IMR-90 (cell line): ENCODE data around the gene FOXC1. TPM values are rescaled to one million over a fixed set of nuclear protein-coding genes. Genes with fewer than 3 reads are reported as not detected.

Source experiments
- ATAC-seq: fragments of 200-7000 bp; cut with Tn5 transposase; 2 replicates; pipeline ENCODE4 v1.9.1; 2020; ENCODE audit warnings: low read depth, mild to moderate bottlenecking, moderate library complexity
- BruUV-seq: library from RNA; stranded (reverse); fragments of 400-500 nt; replicated peaks from 2 replicates; lab custom pipeline; 2021; lab: Mats Ljungman, UMichigan
- CTCF ChIA-PET: fragments of 300-600 bp; formaldehyde crosslinking; extraction: SDS; loops from one replicate; lab custom pipeline; 2021; ENCODE audit warnings: antibody characterized with exemption; lab: Yijun Ruan, JAX
- POLR2A ChIA-PET: fragments of 300-600 bp; sonication (Branson Sonifier 250); formaldehyde crosslinking; loops from one replicate; lab custom pipeline; 2022; ENCODE audit warnings: antibody characterized with exemption; ENCODE audit not compliant: unreplicated experiment; lab: Charles Lee
- DNase-seq: peaks from one replicate; pipeline ENCODE4 v3.0.0; 2013
- H2AFZ ChIP-seq: replicated peaks from 2 replicates; pipeline ENCODE3; 2013; ENCODE audit warnings: low read length, mild to moderate bottlenecking; ENCODE audit not compliant: poor library complexity
- H2AK5ac ChIP-seq: 2 replicates; pipeline ENCODE4 v1.6.1; 2013; ENCODE audit warnings: low read depth, low read length, inconsistent platforms
- H2AK9ac ChIP-seq: replicated peaks from 2 replicates; pipeline ENCODE3; 2013; ENCODE audit warnings: mild to moderate bottlenecking, low read depth, low read length, moderate library complexity; ENCODE audit not compliant: poor library complexity
- H2BK120ac ChIP-seq: 2 replicates; pipeline ENCODE4 v1.6.1; 2013; ENCODE audit warnings: low read depth, low read length, inconsistent platforms
- H2BK15ac ChIP-seq: 3 replicates; pipeline ENCODE4 v1.6.1; 2013; ENCODE audit warnings: low read depth, low read length, inconsistent platforms
- H2BK20ac ChIP-seq: 2 replicates; pipeline ENCODE4 v1.6.1; 2013; ENCODE audit warnings: low read depth, mild to moderate bottlenecking, inconsistent platforms, low read length, moderate library complexity
- H2BK5ac ChIP-seq: 2 replicates; pipeline ENCODE4 v1.6.1; 2013; ENCODE audit warnings: mild to moderate bottlenecking, low read depth, low read length, inconsistent platforms; ENCODE audit not compliant: poor library complexity, severe bottlenecking
- H3K14ac ChIP-seq: replicated peaks from 2 replicates; pipeline ENCODE4 v1.6.1; 2013; ENCODE audit warnings: low read depth, low read length, inconsistent platforms
- H3K18ac ChIP-seq: 2 replicates; pipeline ENCODE4 v1.6.1; 2013; ENCODE audit warnings: low read depth, low read length, control low read depth
- H3K23ac ChIP-seq: 2 replicates; pipeline ENCODE4 v1.6.1; 2013; ENCODE audit warnings: low read depth, low read length, inconsistent platforms
- H3K27ac ChIP-seq: 2 replicates; pipeline ENCODE4 v1.5.1; 2013; ENCODE audit warnings: mild to moderate bottlenecking, control low read depth, low read length; ENCODE audit not compliant: insufficient read depth
- H3K27me3 ChIP-seq: 2 replicates; pipeline ENCODE4 v1.6.1; 2013; ENCODE audit warnings: low read length; ENCODE audit not compliant: control insufficient read depth, insufficient read depth
- H3K36me3 ChIP-seq: 2 replicates; pipeline ENCODE4 v1.6.1; 2013; ENCODE audit warnings: low read length, mixed read lengths; ENCODE audit not compliant: control insufficient read depth, insufficient read depth
- H3K4ac ChIP-seq: 2 replicates; pipeline ENCODE4 v1.6.1; 2013; ENCODE audit warnings: low read depth, low read length, inconsistent platforms
- H3K4me1 ChIP-seq: 2 replicates; pipeline ENCODE4 v1.6.1; 2013; ENCODE audit warnings: low read length, mixed read lengths; ENCODE audit not compliant: control insufficient read depth, insufficient read depth
- H3K4me2 ChIP-seq: 2 replicates; pipeline ENCODE4 v1.6.1; 2013; ENCODE audit warnings: low read depth, mild to moderate bottlenecking, control low read depth, low read length, moderate library complexity
- H3K4me3 ChIP-seq: 2 replicates; pipeline ENCODE4 v1.5.1; 2013; ENCODE audit warnings: low read depth, mild to moderate bottlenecking, control low read depth, low read length, moderate library complexity; ENCODE audit not compliant: insufficient read depth
- H3K56ac ChIP-seq: 2 replicates; pipeline ENCODE4 v1.6.1; 2013; ENCODE audit warnings: low read length, inconsistent platforms; ENCODE audit not compliant: insufficient read depth; ENCODE audit errors: extremely low read depth
- H3K79me1 ChIP-seq, 2 experiments: 2 replicates each; pipeline ENCODE4 v1.6.1; 2013; ENCODE audit warnings: low read length in 2 of 2, inconsistent platforms in 1 of 2, low read depth in 1 of 2
- H3K9ac ChIP-seq: 2 replicates; pipeline ENCODE4 v1.6.1; 2013; ENCODE audit warnings: low read depth, low read length, control low read depth
- H3K9me1 ChIP-seq: 2 replicates; pipeline ENCODE4 v1.6.1; 2013; ENCODE audit warnings: low read length, inconsistent platforms; ENCODE audit not compliant: insufficient read depth
- H3K9me3 ChIP-seq: 2 replicates; pipeline ENCODE4 v1.6.1; 2013; ENCODE audit warnings: low read length; ENCODE audit not compliant: control insufficient read depth, insufficient read depth
- H4K20me1 ChIP-seq: 2 replicates; pipeline ENCODE4 v1.6.1; 2013; ENCODE audit warnings: low read length, inconsistent platforms; ENCODE audit not compliant: insufficient read depth
- H4K5ac ChIP-seq: 2 replicates; pipeline ENCODE4 v1.6.1; 2013; ENCODE audit warnings: mild to moderate bottlenecking, low read depth, low read length, control low read depth
- H4K8ac ChIP-seq, 2 experiments: 2 replicates each; pipeline ENCODE4 v1.6.1; 2013; ENCODE audit warnings: low read depth in 2 of 2, low read length in 2 of 2, control low read depth in 1 of 2, inconsistent platforms in 1 of 2
- H4K91ac ChIP-seq: 2 replicates; pipeline ENCODE4 v1.6.1; 2013; ENCODE audit warnings: low read depth, low read length, inconsistent platforms; ENCODE audit not compliant: insufficient read depth
- CHD1 ChIP-seq: IDR thresholded peaks from 2 replicates; pipeline ENCODE4 v1.6.1; 2012; ENCODE audit warnings: low read depth, low read length, improper control_type of control experiment
- FOS ChIP-seq: fragments of 150-350 bp; IDR thresholded peaks from 2 replicates; pipeline ENCODE4 v1.6.1; 2016; ENCODE audit warnings: low read depth, low read length
- MAZ ChIP-seq: IDR thresholded peaks from 2 replicates; pipeline ENCODE4 v1.6.1; 2012; ENCODE audit warnings: low read depth, mild to moderate bottlenecking, low read length, improper control_type of control experiment, moderate library complexity, borderline replicate concordance
- POLR2A ChIP-seq: IDR thresholded peaks from 2 replicates; pipeline ENCODE4 v1.6.1; 2012; ENCODE audit warnings: mild to moderate bottlenecking, low read depth, low read length
- RCOR1 ChIP-seq: IDR thresholded peaks from 2 replicates; pipeline ENCODE4 v1.6.1; 2012; ENCODE audit warnings: mild to moderate bottlenecking, low read length, improper control_type of control experiment; ENCODE audit not compliant: insufficient replicate concordance
- WGBS, 2 experiments: methylation state at CpG; one replicate each; pipeline versions ENCODE4 v1.1.5 to v1.1.7; 2013; ENCODE audit warnings: missing lambda C conversion rate in 2 of 2; ENCODE audit not compliant: insufficient read length in 1 of 2; ENCODE audit errors: extremely low coverage in 2 of 2; 5-methylcytosine and 5-hydroxymethylcytosine counted together
- dilution Hi-C: fragments of 300-500 bp; cut with HindIII; formaldehyde crosslinking; loops from one replicate; pipeline ENCODE4 v1.14.3; 2018; ENCODE audit warnings: low sequenced_read_pairs; ENCODE audit not compliant: unreplicated experiment
- in situ Hi-C: fragments of 300-500 bp; cut with MboI; formaldehyde crosslinking; loops from 3 replicates; pipeline ENCODE4 v1.14.3; 2019; ENCODE audit warnings: low sequenced_read_pairs, inconsistent platforms, mixed read lengths
- intact Hi-C: fragments of 100-400 bp; cut with micrococcal nuclease; formaldehyde crosslinking; loops from 2 replicates; pipeline ENCODE4 v1.10.0; 2022
- polyA plus RNA-seq, 3 experiments: library from polyadenylated mRNA; depleted of rRNA; stranded (reverse); fragments of >200 nt; gene quantifications; 2 replicates each; pipeline ENCODE4 v1.2.3, GENCODE V29; 2012; ENCODE audit warnings: low replicate concordance in 1 of 3
- total RNA-seq: library from RNA; depleted of rRNA; stranded (reverse); fragments of >200 nt; gene quantifications from 2 replicates; pipeline ENCODE4 v1.2.3, GENCODE V29; 2012

FOXC1 gene
- total and polyA plus RNA-seq, 2 of the 4 experiments (the other 2 are of a cell fraction) = 1.3 to 4.0 TPM

DNA sequence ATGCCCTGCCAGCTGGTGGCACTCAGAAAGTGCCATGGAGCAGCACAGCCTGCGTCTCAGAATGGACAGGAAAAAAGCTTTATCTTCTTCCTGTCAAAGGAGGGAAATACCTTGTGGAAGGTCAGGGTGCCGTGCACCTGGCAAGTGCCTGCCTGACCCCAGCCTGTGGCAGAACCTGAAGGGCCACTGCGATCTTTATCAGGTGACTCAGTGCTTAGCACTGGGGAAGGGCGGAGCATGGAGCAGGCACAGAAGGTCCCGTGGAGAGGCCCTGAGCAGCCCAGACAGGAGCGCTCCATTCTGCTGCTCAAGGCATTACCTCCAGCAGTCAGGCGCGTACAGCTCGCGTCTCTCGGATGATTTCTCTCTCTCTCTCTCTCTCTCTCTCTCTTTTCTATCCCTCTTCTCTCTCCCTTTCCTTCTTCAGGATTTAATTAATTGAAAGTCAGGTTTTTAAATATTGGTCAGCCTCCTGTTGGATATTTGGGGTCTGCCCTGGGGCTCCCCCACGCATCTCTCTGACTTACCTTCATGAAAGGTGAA lies 31.7 kb downstream of the FOXC1 start:
- no peak overlapping the region for H2BK20ac ChIP-seq
- no peak overlapping the region for H3K14ac ChIP-seq
- intact Hi-C loops (no loop called here), dilution Hi-C loops (no loop called here), in situ Hi-C loops (no loop called here)
- no peaks in the 10 kb centered on the region for H3K79me1 ChIP-seq
- no peaks in the 10 kb centered on the region for H3K27me3 ChIP-seq
- no peak overlapping the region for H3K4me2 ChIP-seq
- H2AK9ac ChIP-seq = no peak overlapping the region
- no peak overlapping the region for H2AK5ac ChIP-seq
- peaks cover 6% of the 10 kb centered on the region; the same call in 1 of the 2 replicates for H3K4me1 ChIP-seq
- H3K4ac ChIP-seq = no peak overlapping the region
- H4K5ac ChIP-seq = no peak overlapping the region
- no peak overlapping the region for H2BK5ac ChIP-seq
- TF ChIP-seq FOS (no peak), MAZ (no peak), CHD1 (no peak), POLR2A (no peak), RCOR1 (no peak)
- H3K27ac ChIP-seq = no peak overlapping the region
- H3K9me1 ChIP-seq = peaks cover 3% of the 10 kb centered on the region; the same call in 1 of the 2 replicates
- no peak overlapping the region for H3K4me3 ChIP-seq
- no peaks in the 10 kb centered on the region for H3K36me3 ChIP-seq
- DNase-seq (no peak), ATAC-seq (no peak)
- no peaks in the 10 kb centered on the region for H4K20me1 ChIP-seq
- H3K56ac ChIP-seq = no peak overlapping the region
- no peak overlapping the region for H3K23ac ChIP-seq
- ChIA-PET CTCF (no interaction called here), POLR2A (no interaction called here)
- 50% methylated on average over 1 of the region's 12 CpGs; no CpG with 5 or more reads in 1 of the 2 experiments for WGBS, 2 experiments
- H2AFZ ChIP-seq = no peak overlapping the region
- H4K91ac ChIP-seq = no peak overlapping the region
- no peak overlapping the region for H3K18ac ChIP-seq
- no peak overlapping the region for H2BK120ac ChIP-seq
- H4K8ac ChIP-seq = no peak overlapping the region
- H3K9ac ChIP-seq = no peak overlapping the region
- BruUV-seq = no TSS peak
- H3K9me3 ChIP-seq = no peaks in the 10 kb centered on the region
- H2BK15ac ChIP-seq = no peak overlapping the region
